Psoas muscle (tissue), 8 donors: ENCODE results near the gene MECR. TPM values are rescaled to one million over a fixed set of nuclear protein-coding genes. Genes with fewer than 3 reads are reported as not detected.

Experiments used
- ATAC-seq, 4 donors: fragments of 200-7000 bp; cut with Tn5 transposase; one replicate each; pipeline ENCODE4 v1.9.1; 2020; ENCODE audit warnings: moderate library complexity in 3 of 4, mild to moderate bottlenecking in 2 of 4
- DNase-seq, 2 donors: peaks; one replicate each; pipeline ENCODE4 v3.0.0-alpha.2; 2020
- H3K27ac ChIP-seq: fragments of 200-600 bp; one replicate; pipeline ENCODE4 v1.8.0; 2022
- H3K27me3 ChIP-seq, 3 donors: fragments of 200-600 bp in 1 of 3; one replicate each; pipeline versions ENCODE4 v1.6.1 to v1.8.0; 2013 to 2022; ENCODE audit warnings: low read length in 2 of 3, mild to moderate bottlenecking in 2 of 3, moderate library complexity in 1 of 3; ENCODE audit not compliant: insufficient read depth in 3 of 3
- H3K36me3 ChIP-seq, 2 donors: fragments of 200-600 bp in 1 of 2; one replicate each; pipeline versions ENCODE4 v1.6.1 to v1.8.0; 2013 to 2022; ENCODE audit warnings: low read depth in 1 of 2, mild to moderate bottlenecking in 1 of 2, moderate library complexity in 1 of 2; ENCODE audit not compliant: insufficient read depth in 1 of 2
- H3K4me1 ChIP-seq: fragments of 200-600 bp; one replicate; pipeline ENCODE4 v1.8.0; 2022
- H3K4me3 ChIP-seq: fragments of 200-600 bp; one replicate; pipeline ENCODE4 v1.8.0; 2022; ENCODE audit warnings: mild to moderate bottlenecking
- H3K9me3 ChIP-seq: fragments of 200-600 bp; one replicate; pipeline ENCODE4 v1.8.0; 2022
- CTCF ChIP-seq: fragments of 200-600 bp; IDR thresholded peaks from one replicate; pipeline ENCODE4 v1.8.0; 2022; ENCODE audit warnings: antibody characterized with exemption
- WGBS, 3 donors: extraction: QIAGEN DNeasy Blood & Tissue Kit; methylation state at CpG; one replicate each; pipeline versions ENCODE4 v1.1.6 to v1.1.7; 2013; 5-methylcytosine and 5-hydroxymethylcytosine counted together
- intact Hi-C, 2 donors: fragments of 100-400 bp; cut with DNase I; formaldehyde crosslinking; loops; one replicate each; pipeline versions ENCODE4 v1.11.0 to v1.14.2; 2022
- polyA plus RNA-seq, 3 donors: library from polyadenylated mRNA; stranded (reverse); fragments of 200-250 nt; gene quantifications; one replicate each; pipeline ENCODE4 v1.2.3, GENCODE V29; 2013
- total RNA-seq, 4 donors: library from RNA; stranded (reverse); fragmentation: NEBNext Ultra II Directional in 2 of 4; extraction: Animal tissue kit (Norgen Biotek cat#: 25700) in 2 of 4; gene quantifications; one replicate each; pipeline versions ENCODE4 v1.2.1 to v1.2.4, GENCODE V29; 2021 to 2023
- donor health status: healthy with polysubstance abuse.
- donor health status: DM: no; HTN: no; CAD: no; lungs with moderate emphysema.
- donor health status: Bipolar disorder and iron deficiency.
- donor health status: healthy.
- donor health status: DM: yes; HTN: yes; CAD: no.
- donor health status: DM: no; HTN: no; CAD: no.
- donor health status: DM: no; HTN: no; CAD: no.
- donor health status: DM: yes; HTN: yes; CAD: no.

MECR gene
- total and polyA plus RNA-seq, 7 donors = 22.7 to 42.6 (median 36.8) TPM

- Histone ChIP-seq H3K36me3 (peaks cover 0 to 9% of the 10 kb centered on the region in 2 donors), H3K4me1 (peaks cover 47% of the 10 kb centered on the region), H3K27ac (peak overlapping the region; percentile 100), H3K27me3 (no peaks in the 10 kb centered on the region), H3K4me3 (peak overlapping the region; percentile 97), H3K9me3 (no peaks in the 10 kb centered on the region)
- no peak for TF ChIP-seq CTCF
- WGBS, 3 donors = 0 to 1% (median 1%) methylated on average over 32 of the region's 32 CpGs
- ATAC-seq (peak; percentile 0 to 19 (median 8)), DNase-seq (no peak)
- intact Hi-C loops = loop anchor here in 1 of 2 donors (5.0 kb wide), 1 partner anchor 293 kb away; no protein-coding TSS in a partner anchor
Measured at GRCh38 chr1:29180497-29181412, 50.0 kb downstream of the MECR start.

DNA sequence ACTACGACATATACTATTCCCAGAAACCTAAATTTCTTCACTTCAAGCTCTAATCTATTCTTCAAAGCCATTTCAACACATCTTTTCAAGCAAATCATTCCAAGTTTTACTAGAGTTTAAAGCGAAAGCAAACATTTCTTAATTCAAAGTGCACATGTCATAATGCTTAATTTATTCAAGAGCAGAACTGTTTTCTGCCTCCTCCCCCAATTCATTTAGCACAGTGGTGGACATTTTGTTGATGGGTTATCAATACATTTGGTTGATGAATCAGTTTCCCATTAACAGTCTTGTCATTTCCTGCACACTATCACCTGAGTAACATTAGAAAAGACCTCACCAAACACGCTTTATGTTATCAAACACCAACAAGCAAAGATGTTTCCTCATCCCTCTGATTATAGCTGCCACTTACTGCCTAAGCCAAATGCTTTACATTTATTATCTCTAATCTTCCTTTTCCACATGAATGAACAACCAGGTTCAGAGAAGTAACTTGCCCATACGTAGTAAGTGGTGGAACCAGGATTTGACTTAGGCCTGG, 51.0 kb downstream of the MECR start:
- Histone ChIP-seq H3K4me1 (peaks cover 47% of the 10 kb centered on the region), H3K9me3 (no peaks in the 10 kb centered on the region), H3K27ac (peak overlapping the region; percentile 100), H3K4me3 (peak overlapping the region; percentile 97), H3K36me3 (peaks cover 0 to 9% of the 10 kb centered on the region in 2 donors), H3K27me3 (no peaks in the 10 kb centered on the region)
- DNase-seq (no peak), ATAC-seq (no peak)
- intact Hi-C loops = loop anchor here in 1 of 2 donors (5.0 kb wide), 1 partner anchor 292 kb away; no protein-coding TSS in a partner anchor
- TF ChIP-seq CTCF = no peak
- 27 to 37% (median 27%) methylated on average over 4 of the region's 4 CpGs for WGBS, 3 donors

DNA sequence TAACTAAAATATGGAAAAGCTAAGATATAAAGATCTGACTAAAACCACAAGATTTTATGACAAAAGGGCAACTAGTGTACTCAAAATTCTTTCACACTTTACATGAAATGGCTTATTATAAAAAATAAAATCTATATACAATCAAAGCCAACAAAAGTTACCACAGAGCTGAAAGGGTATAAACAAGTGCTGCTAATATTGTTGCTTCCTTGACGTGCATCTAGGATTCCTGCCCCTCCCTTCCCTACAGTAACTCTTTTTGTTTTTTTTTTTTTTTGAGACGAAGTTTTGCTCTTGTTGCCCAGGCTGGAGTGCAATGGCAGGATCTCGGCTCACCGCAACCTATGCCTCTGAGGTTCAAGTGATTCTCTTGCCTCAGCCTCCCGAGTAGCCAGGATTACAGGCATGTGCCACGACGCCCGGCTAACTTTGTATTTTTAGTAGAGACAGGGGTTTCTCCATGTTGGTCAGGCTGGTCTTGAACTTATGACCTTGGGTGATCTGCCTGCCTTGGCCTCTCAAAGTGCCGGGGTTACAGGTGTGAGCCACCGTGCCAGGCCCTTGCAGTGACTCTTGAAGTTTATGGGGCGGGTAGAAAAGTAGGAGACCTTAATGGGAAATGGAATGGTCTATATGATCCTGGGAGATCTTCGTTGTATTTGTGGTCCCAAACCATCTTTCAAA, 53.6 kb downstream of the MECR start:
- intact Hi-C loops = no loop called here

DNA sequence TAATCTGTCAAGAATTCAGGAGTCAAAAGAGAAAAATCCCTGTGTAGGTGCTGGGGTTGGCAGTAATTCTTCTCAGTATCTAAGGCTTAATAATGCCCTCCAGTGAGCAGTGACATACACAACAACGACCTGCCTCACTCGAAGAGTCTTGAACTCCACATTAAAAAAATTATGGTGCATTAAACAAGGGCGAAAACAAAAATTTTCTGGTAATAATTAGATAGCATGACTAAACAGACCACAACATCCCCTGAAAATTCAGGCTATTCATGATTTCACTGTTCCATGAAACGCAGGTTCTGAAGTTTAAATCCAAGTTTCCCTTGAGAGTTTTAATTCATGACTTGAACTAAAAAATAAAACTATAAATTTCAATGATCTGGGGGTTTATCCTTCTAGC, 54.2 kb downstream of the MECR start:
- H3K27me3 ChIP-seq = no peaks in the 10 kb centered on the region
- H3K9me3 ChIP-seq = no peaks in the 10 kb centered on the region
- WGBS, 3 donors = 25 to 30% (median 25%) methylated on average over 4 of the region's 4 CpGs
- H3K4me3 ChIP-seq = peak overlapping the region; percentile 16
- ATAC-seq (no peak), DNase-seq (no peak)
- H3K27ac ChIP-seq = peak overlapping the region; percentile 41
- TF ChIP-seq CTCF = no peak
- peaks cover 0 to 9% of the 10 kb centered on the region in 2 donors for H3K36me3 ChIP-seq
- H3K4me1 ChIP-seq = peaks cover 45% of the 10 kb centered on the region
- intact Hi-C loops = no loop called here

More for the DNA sequence above, 53.6 kb downstream of the MECR start:
- H3K9me3 ChIP-seq = no peaks in the 10 kb centered on the region
- H3K36me3 ChIP-seq = peaks cover 0 to 9% of the 10 kb centered on the region in 2 donors
- no peak for ATAC-seq
- no peak for TF ChIP-seq CTCF
- H3K4me1 ChIP-seq = peaks cover 43% of the 10 kb centered on the region
- H3K27ac ChIP-seq = peak overlapping the region; percentile 41
- peak overlapping the region; percentile 16 for H3K4me3 ChIP-seq
- no peaks in the 10 kb centered on the region for H3K27me3 ChIP-seq
- WGBS, 3 donors = 57 to 72% (median 68%) methylated on average over 12 of the region's 12 CpGs
- DNase-seq = no peak
